Measurements from ENCODE around the gene ZNF750. TPM values are rescaled to one million over a fixed set of nuclear protein-coding genes. Genes with fewer than 3 reads are reported as not detected.

ZNF750 gene
- total and polyA plus RNA-seq, 12 donors: 0.07 to 0.20 (median 0.11) TPM; not detected in 8

- Histone ChIP-seq H3K4me3 (no peak overlapping the region), H3K27me3 (no peaks in the 10 kb centered on the region), H3K4me1 (replicated peaks in 1 of 2) (no peaks in the 10 kb centered on the region), H3K9me3 (replicated peaks in 1 of 3) (no peaks in the 10 kb centered on the region), H3K36me3 (replicated peaks in 1 of 2) (no peaks in the 10 kb centered on the region), H3K27ac (no peak overlapping the region)
- TF ChIP-seq POLR2A (IDR thresholded peaks at IDR 0.05) (no peak), CTCF (IDR thresholded peaks at IDR 0.05) (no peak)
- 96 to 100% (median 98%) methylated on average over 7 of the region's 7 CpGs for WGBS, 4 donors
- intact Hi-C loops (cut with DNase I): no loop called here
- DNase-seq: no peak
Observed at GRCh38 chr17:82798752-82799151, 41.1 kb downstream of the ZNF750 start.

- H3K4me3 ChIP-seq: no peak overlapping the region
- intact Hi-C loops (cut with DNase I): no loop called here
- H3K4me1 ChIP-seq (replicated peaks in 1 of 2): no peaks in the 10 kb centered on the region
- no peaks in the 10 kb centered on the region for H3K9me3 ChIP-seq (replicated peaks in 1 of 3)
- no peak overlapping the region for H3K27ac ChIP-seq
- no peak for TF ChIP-seq CTCF (IDR thresholded peaks at IDR 0.05)
- no peak for TF ChIP-seq POLR2A (IDR thresholded peaks at IDR 0.05)
- 95 to 97% (median 97%) methylated on average over 9 of the region's 9 CpGs for WGBS, 4 donors
- no peaks in the 10 kb centered on the region for H3K36me3 ChIP-seq (replicated peaks in 1 of 2)
- no peaks in the 10 kb centered on the region for H3K27me3 ChIP-seq
- DNase-seq: no peak
Observed at GRCh38 chr17:82797061-82797460, 42.8 kb downstream of the ZNF750 start.

GRCh38 chr17:82795615-82796014 is 44.2 kb downstream of the ZNF750 start:
- H3K27me3 ChIP-seq: no peaks in the 10 kb centered on the region
- 93 to 98% (median 96%) methylated on average over 8 to 14 of the region's 14 CpGs for WGBS, 4 donors
- H3K4me1 ChIP-seq (replicated peaks in 1 of 2): no peaks in the 10 kb centered on the region
- H3K36me3 ChIP-seq (replicated peaks in 1 of 2): no peaks in the 10 kb centered on the region
- H3K4me3 ChIP-seq: no peak overlapping the region
- no peaks in the 10 kb centered on the region for H3K9me3 ChIP-seq (replicated peaks in 1 of 3)
- TF ChIP-seq POLR2A (IDR thresholded peaks at IDR 0.05) (no peak), CTCF (IDR thresholded peaks at IDR 0.05) (no peak)
- DNase-seq: no peak
- H3K27ac ChIP-seq: no peak overlapping the region
- intact Hi-C loops (cut with DNase I): no loop called here

GRCh38 chr17:82794781-82795482 is 44.9 kb downstream of the ZNF750 start:
- TF ChIP-seq CTCF (IDR thresholded peaks at IDR 0.05) (no peak), POLR2A (IDR thresholded peaks at IDR 0.05) (no peak)
- intact Hi-C loops (cut with DNase I): no loop called here
- H3K36me3 ChIP-seq (replicated peaks in 1 of 2): no peaks in the 10 kb centered on the region
- H3K9me3 ChIP-seq (replicated peaks in 1 of 3): no peaks in the 10 kb centered on the region
- no peak for DNase-seq
- no peak overlapping the region for H3K4me3 ChIP-seq
- no peaks in the 10 kb centered on the region for H3K27me3 ChIP-seq
- WGBS, 4 donors: 77 to 94% (median 87%) methylated on average over 18 of the region's 18 CpGs
- no peaks in the 10 kb centered on the region for H3K4me1 ChIP-seq (replicated peaks in 1 of 2)
- no peak overlapping the region for H3K27ac ChIP-seq
